Measurements from ENCODE around the gene FOXP4.

- TF ChIP-seq POLR2A (IDR thresholded peaks at IDR 0.05; ENCODE audit: low read length): no peak
- TF ChIP-seq GATA1 (IDR thresholded peaks at IDR 0.05; ENCODE audit: low read depth, low read length): no peak
These were observed 35.3 kb downstream of the FOXP4 start for GRCh38 chr6:41581381-41581991.
